OCI-LY1 (cell line): Measurements from ENCODE around the gene SLCO4A1.

Source experiments
- H2AFZ ChIP-seq: fragments of 200-600 bp; sonication (generic), shearing (Covaris generic); 2 replicates; pipeline ENCODE4 v1.6.0; 2014; ENCODE audit warnings: antibody characterized with exemption, mild to moderate bottlenecking, low read length
- H3F3A ChIP-seq: fragments of 200-600 bp; sonication (generic), shearing (Covaris generic); 2 replicates; pipeline ENCODE4 v1.6.0; 2014; ENCODE audit warnings: mild to moderate bottlenecking, antibody characterized with exemption, low read length, moderate library complexity; ENCODE audit not compliant: insufficient read depth
- H3K27ac ChIP-seq: fragments of 200-600 bp; sonication (generic); 2 replicates; pipeline ENCODE4 v1.5.1; 2014; ENCODE audit warnings: low read length, mixed run types, mild to moderate bottlenecking, low read depth; ENCODE audit not compliant: poor library complexity, severe bottlenecking
- H3K27me3 ChIP-seq: fragments of 200-600 bp; sonication (generic); 2 replicates; pipeline ENCODE4 v1.6.0; 2014; ENCODE audit warnings: antibody characterized with exemption, mild to moderate bottlenecking, low read length, moderate library complexity; ENCODE audit not compliant: insufficient read depth
- H3K36me3 ChIP-seq: fragments of 200-600 bp; sonication (generic); 2 replicates; pipeline ENCODE4 v1.6.1; 2014; ENCODE audit warnings: mild to moderate bottlenecking, antibody characterized with exemption, low read length, moderate library complexity, mixed read lengths; ENCODE audit not compliant: insufficient read depth
- H3K4me1 ChIP-seq: fragments of 200-600 bp; sonication (generic); 2 replicates; pipeline ENCODE4 v1.5.1; 2014; ENCODE audit warnings: mild to moderate bottlenecking, low read length, moderate library complexity; ENCODE audit not compliant: insufficient read depth, severe bottlenecking
- H3K4me2 ChIP-seq: fragments of 200-600 bp; sonication (generic), shearing (Covaris generic); 2 replicates; pipeline ENCODE4 v1.6.1; 2014; ENCODE audit warnings: low read length
- H3K4me3 ChIP-seq: fragments of 200-600 bp; sonication (generic); 2 replicates; pipeline ENCODE4 v1.5.1; 2014; ENCODE audit warnings: low read length, low read depth, mild to moderate bottlenecking, mixed read lengths; ENCODE audit not compliant: poor library complexity, severe bottlenecking
- H3K79me2 ChIP-seq: fragments of 200-600 bp; shearing (Covaris generic); 2 replicates; pipeline ENCODE4 v1.6.1; 2016; ENCODE audit warnings: mixed run types, low read length, mixed read lengths; ENCODE audit not compliant: insufficient read depth
- H3K9ac ChIP-seq: fragments of 200-600 bp; sonication (generic), shearing (Covaris generic); 2 replicates; pipeline ENCODE4 v1.6.1; 2014; ENCODE audit warnings: mild to moderate bottlenecking, low read length, mixed read lengths
- H3K9me2 ChIP-seq: fragments of 200-600 bp; sonication (generic), shearing (Covaris generic); 2 replicates; pipeline ENCODE4 v1.6.1; 2014; ENCODE audit warnings: low read depth, mild to moderate bottlenecking, low read length, mixed read lengths
- H3K9me3 ChIP-seq: fragments of 200-600 bp; shearing (Covaris generic); 2 replicates; pipeline ENCODE4 v1.6.1; 2014; ENCODE audit warnings: low read length, mixed read lengths
- H4K20me1 ChIP-seq: fragments of 200-600 bp; sonication (generic), shearing (Covaris generic); 2 replicates; pipeline ENCODE4 v1.6.0; 2016; ENCODE audit warnings: mild to moderate bottlenecking, low read length; ENCODE audit not compliant: insufficient read depth
- EZH2 ChIP-seq: fragments of 200-600 bp; sonication (generic), shearing (Covaris generic); IDR thresholded peaks from 2 replicates; pipeline ENCODE4 v1.8.0; 2017; ENCODE audit warnings: borderline replicate concordance, mixed run types, mild to moderate bottlenecking, antibody characterized with exemption, low read length, moderate library complexity, mixed read lengths
- TF ChIP-seq, protein P1 (sequence below): fragments of 200-600 bp; sonication (generic), shearing (Covaris generic); IDR thresholded peaks from 2 replicates; pipeline ENCODE4 v1.5.1; 2017; ENCODE audit warnings: mild to moderate bottlenecking, antibody characterized with exemption, low read length, moderate library complexity, mixed read lengths

The SLCO4A1 gene

DNA sequence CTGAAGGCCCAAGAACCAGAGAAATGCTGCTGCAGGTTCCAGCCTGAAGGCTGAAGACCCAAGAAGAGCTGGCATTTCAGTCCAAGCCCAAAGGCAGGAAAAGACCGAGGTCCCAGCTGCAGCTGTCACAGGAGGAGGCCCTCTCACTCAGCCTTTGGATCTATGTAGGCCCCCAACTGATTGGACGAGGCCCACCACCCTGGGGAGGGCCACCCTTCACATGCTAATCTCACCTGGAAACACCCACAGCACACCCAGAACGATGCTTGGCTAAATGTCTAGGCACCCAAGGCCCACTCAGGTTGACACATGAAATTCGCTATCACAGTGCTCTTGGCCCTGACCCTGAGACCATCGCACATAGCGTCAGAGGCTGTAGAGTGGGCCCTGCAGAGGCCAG is 6.8 kb downstream of the SLCO4A1 start:
- H3K4me2 ChIP-seq: no peak overlapping the region
- no peak overlapping the region for H3K27ac ChIP-seq
- no peaks in the 10 kb centered on the region for H3K79me2 ChIP-seq

DNA sequence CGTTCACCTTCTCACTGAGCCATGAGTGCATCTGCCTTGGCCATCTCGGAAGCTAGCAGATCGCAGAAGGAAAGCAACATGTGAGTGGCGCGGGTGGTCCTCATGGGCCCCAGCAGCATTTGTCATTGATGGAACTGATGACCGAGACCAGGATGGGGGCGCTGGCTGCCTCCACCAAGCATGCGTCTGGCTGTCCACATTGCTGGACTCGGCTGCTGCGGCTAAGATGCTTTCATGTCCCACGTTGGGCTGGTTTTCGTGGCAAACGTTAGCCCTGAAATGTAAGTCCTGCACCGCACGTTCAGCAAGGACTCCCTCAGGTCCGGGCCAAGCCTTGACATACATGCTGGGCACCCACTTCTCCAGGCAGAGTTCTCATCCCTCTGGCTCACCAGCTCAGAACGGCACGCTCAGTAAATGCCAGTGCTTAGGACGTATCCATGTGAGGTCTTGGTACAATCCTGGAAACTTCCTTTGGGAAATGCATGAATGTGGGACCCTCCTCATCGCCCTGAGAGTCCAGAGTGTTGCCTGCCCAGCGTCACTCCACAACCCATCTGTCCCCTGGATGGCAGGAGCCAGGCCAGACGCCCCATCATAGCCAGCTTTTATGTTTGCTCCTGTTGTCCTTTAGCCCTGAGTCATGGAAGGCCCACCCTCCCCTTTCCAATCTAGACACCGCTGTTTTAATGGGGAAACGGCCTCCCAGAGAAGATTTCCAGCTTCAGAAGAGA is 8.4 kb downstream of the SLCO4A1 start:
- no peaks in the 10 kb centered on the region for H3K9me2 ChIP-seq
- no peak overlapping the region for H3K9ac ChIP-seq
- peaks cover 16% of the 10 kb centered on the region for H3K4me1 ChIP-seq
- no peaks in the 10 kb centered on the region for H4K20me1 ChIP-seq
- no peak overlapping the region for H3K27ac ChIP-seq
- H3K27me3 ChIP-seq: peaks cover 13% of the 10 kb centered on the region; the same call in 1 of the 2 replicates
- H2AFZ ChIP-seq: no peak overlapping the region
- no peaks in the 10 kb centered on the region for H3K36me3 ChIP-seq
- H3K9me3 ChIP-seq: no peaks in the 10 kb centered on the region
- H3K4me2 ChIP-seq: no peak overlapping the region
- no peaks in the 10 kb centered on the region for H3F3A ChIP-seq
- TF ChIP-seq, protein P1, sequence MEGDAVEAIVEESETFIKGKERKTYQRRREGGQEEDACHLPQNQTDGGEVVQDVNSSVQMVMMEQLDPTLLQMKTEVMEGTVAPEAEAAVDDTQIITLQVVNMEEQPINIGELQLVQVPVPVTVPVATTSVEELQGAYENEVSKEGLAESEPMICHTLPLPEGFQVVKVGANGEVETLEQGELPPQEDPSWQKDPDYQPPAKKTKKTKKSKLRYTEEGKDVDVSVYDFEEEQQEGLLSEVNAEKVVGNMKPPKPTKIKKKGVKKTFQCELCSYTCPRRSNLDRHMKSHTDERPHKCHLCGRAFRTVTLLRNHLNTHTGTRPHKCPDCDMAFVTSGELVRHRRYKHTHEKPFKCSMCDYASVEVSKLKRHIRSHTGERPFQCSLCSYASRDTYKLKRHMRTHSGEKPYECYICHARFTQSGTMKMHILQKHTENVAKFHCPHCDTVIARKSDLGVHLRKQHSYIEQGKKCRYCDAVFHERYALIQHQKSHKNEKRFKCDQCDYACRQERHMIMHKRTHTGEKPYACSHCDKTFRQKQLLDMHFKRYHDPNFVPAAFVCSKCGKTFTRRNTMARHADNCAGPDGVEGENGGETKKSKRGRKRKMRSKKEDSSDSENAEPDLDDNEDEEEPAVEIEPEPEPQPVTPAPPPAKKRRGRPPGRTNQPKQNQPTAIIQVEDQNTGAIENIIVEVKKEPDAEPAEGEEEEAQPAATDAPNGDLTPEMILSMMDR: no peak
- no peak for TF ChIP-seq EZH2
- no peak overlapping the region for H3K4me3 ChIP-seq
- H3K79me2 ChIP-seq: no peaks in the 10 kb centered on the region

More for the DNA sequence above, 6.8 kb downstream of the SLCO4A1 start:
- Histone ChIP-seq H3K4me1 (peaks cover 16% of the 10 kb centered on the region), H3K9ac (no peak overlapping the region), H2AFZ (no peak overlapping the region), H3K9me3 (no peaks in the 10 kb centered on the region), H4K20me1 (no peaks in the 10 kb centered on the region), H3F3A (no peaks in the 10 kb centered on the region), H3K27me3 (peaks cover 14% of the 10 kb centered on the region), H3K4me3 (no peak overlapping the region), H3K36me3 (no peaks in the 10 kb centered on the region), H3K9me2 (no peaks in the 10 kb centered on the region)
- no peak for TF ChIP-seq EZH2
- TF ChIP-seq, protein P1: no peak

DNA sequence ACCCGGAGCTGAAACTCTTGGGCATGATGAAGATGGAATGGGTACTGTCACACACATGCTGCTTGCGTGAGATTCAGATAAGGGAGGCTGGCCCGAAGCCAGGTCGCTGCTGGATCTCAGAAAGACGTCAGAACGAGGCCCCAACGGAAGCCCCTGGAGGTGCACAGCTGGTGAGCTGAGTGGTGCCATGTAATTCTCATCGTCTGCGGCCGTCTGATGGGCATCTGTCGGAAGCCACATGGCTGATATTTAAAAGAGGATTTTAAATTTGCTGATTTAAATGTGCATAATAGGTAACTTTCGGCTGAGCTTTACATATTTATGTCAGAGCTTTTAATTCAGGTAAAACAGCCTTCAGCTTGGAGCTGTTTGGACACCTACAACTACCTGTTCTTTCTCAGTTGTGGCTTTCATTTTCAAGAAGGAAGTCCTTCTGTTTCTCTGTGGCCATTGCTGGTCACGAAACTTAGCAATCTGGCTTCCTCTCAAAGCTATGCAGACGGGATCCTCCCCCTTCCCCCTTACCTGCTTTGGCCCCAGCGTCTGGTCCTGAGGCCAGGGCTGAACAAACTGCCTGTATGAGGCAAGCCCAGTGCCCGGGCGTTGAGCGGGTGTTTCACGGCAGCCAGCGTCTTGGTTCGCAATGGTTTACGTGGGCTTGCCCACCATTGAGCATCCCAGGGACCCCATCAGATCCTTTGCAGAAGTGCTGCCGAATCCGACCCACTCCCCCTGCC is 9.2 kb downstream of the SLCO4A1 start:
- Histone ChIP-seq H3K4me3 (peak overlapping the region; percentile 9), H3K79me2 (no peaks in the 10 kb centered on the region)

More for the DNA sequence above, 9.2 kb downstream of the SLCO4A1 start:
- H3K27me3 ChIP-seq: peaks cover 13% of the 10 kb centered on the region; the same call in 1 of the 2 replicates
- no peak overlapping the region for H2AFZ ChIP-seq
- H3K4me1 ChIP-seq: peaks cover 16% of the 10 kb centered on the region
- no peaks in the 10 kb centered on the region for H3F3A ChIP-seq
- no peaks in the 10 kb centered on the region for H3K9me3 ChIP-seq
- TF ChIP-seq, protein P1: no peak
- no peak for TF ChIP-seq EZH2
- H3K9me2 ChIP-seq: no peaks in the 10 kb centered on the region
- H3K4me2 ChIP-seq: peak overlapping the region; percentile 48
- H3K27ac ChIP-seq: peak overlapping the region; percentile 18
- no peaks in the 10 kb centered on the region for H4K20me1 ChIP-seq
- no peak overlapping the region for H3K9ac ChIP-seq
- no peaks in the 10 kb centered on the region for H3K36me3 ChIP-seq
